Measurements from ENCODE around the gene SRGAP3.

DNA sequence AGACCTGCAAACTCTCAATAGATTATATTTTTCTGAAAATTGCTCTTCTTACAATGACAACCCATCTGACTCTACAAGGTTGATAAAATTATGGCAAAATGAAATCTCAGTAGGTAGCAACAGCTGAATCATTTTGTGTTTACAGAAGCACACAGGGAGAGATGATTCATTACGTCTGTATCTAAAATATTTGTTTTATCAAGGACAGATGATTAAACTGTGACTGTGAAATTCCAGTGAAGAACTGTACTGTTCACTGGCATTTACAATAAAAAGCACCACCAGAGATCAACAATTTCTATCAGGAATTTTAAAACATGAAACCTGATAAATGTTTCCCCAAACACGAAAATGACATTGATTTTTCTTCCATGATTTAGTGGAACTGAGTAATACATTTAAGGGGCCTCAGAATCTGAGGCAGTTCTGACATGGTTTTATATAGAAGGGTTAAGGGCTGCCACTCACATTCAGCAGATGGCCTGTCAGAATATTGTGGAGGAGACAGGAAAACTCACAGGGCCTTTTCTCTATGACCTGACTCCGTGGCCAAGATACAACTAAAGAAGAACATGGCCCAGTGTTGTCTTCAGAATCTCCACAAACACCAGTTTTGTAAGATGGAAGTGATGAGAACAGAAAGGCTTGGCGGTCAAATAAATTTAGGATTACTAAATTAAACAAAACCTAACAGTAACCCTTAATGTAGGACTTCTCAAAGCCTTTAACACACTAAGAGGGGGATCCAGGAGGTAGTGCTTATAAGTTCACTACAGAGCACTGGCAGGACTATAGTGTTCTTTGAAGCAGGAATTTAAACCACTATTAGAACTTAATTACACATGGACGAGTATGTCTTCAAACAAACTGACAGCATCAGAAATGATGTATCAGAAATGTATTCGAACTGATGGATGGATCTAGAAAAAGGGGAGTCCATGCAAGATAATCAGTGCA is 312.1 kb downstream of the SRGAP3 start:
- no peak for TF ChIP-seq EZH2 (IDR thresholded peaks at IDR 0.05; ENCODE audit: insufficient read depth, low read length)
- no peak for TF ChIP-seq CTCF (IDR thresholded peaks at IDR 0.05; ENCODE audit: insufficient read depth, low read depth, low read length)
